Neural progenitor cell (in vitro differentiated cells): ENCODE data around the gene RUNX1.

Source experiments
- CTCF ChIP-seq: fragments of 200-600 bp; sonication (generic); IDR thresholded peaks from 2 replicates; pipeline ENCODE4 v1.5.1; 2017; ENCODE audit warnings: antibody characterized with exemption, mild to moderate bottlenecking
- EZH2 ChIP-seq: fragments of 200-600 bp; sonication (generic); IDR thresholded peaks from 2 replicates; pipeline ENCODE4 v1.6.1; 2017; ENCODE audit warnings: antibody characterized with exemption, mild to moderate bottlenecking, moderate library complexity
- EZH2phosphoT487 ChIP-seq: fragments of 200-600 bp; sonication (generic); IDR thresholded peaks from 2 replicates; pipeline ENCODE4 v1.6.1; 2017; ENCODE audit warnings: antibody characterized with exemption

GRCh38 chr21:35059742-35060141, 10.6 kb upstream of the RUNX1 start:
- TF ChIP-seq CTCF (no peak), EZH2phosphoT487 (no peak), EZH2 (no peak)
